Left ventricle myocardium superior (tissue), 1 donor: ENCODE data around the gene PRAMEF11. TPM values are rescaled to one million over a fixed set of nuclear protein-coding genes. Genes with fewer than 3 reads are reported as not detected.
"Not testable (repeated sequence)": the region's sequence is repeated elsewhere in the genome, so short reads cannot be mapped to it uniquely, and the experiment has no call there.

Experiments
- ATAC-seq: fragments of 200-7000 bp; cut with Tn5 transposase; one replicate; pipeline ENCODE4 v1.9.1; 2020; ENCODE audit warnings: mild to moderate bottlenecking, moderate library complexity
- DNase-seq: peaks from one replicate; pipeline ENCODE4 v3.0.0-alpha.2; 2020
- intact Hi-C: fragments of 100-400 bp; cut with micrococcal nuclease; formaldehyde crosslinking; loops from one replicate; pipeline ENCODE4 v1.11.0; 2022
- long read RNA-seq: library from polyadenylated mRNA; unstranded; transcript quantifications from one replicate; pipeline ENCODE4 v2.0.0, GENCODE V29; 2021
- total RNA-seq: library from RNA; stranded (reverse); fragmentation: NEBNext Ultra II Directional; extraction: Animal tissue kit (Norgen Biotek cat#: 25700); gene quantifications from one replicate; pipeline ENCODE4 v1.2.1, GENCODE V29; 2021
- donor health status: DM: no; HTN: yes; CAD: no; lungs with severe emphysema.

Gene PRAMEF11
- total RNA-seq, result not detected
- long read RNA-seq, result 0 reads

- DNase-seq, intact Hi-C loops, ATAC-seq: not testable (repeated sequence)
Measured at GRCh38 chr1:12831310-12831709, at the start of gene PRAMEF11. Gene PRAMEF11, minus strand, starts transcription at chr1:12831410. Its CDS starts 2,621 bp downstream, at chr1:12828789.

- DNase-seq, intact Hi-C loops, ATAC-seq: not testable (repeated sequence)
Measured at GRCh38 chr1:12878453-12878852, 47.2 kb upstream of the PRAMEF11 start.

- DNase-seq, intact Hi-C loops, ATAC-seq: not testable (repeated sequence)
Measured at GRCh38 chr1:12863131-12863880, 32.1 kb upstream of the PRAMEF11 start.

GRCh38 chr1:12856786-12857185 lies 25.6 kb upstream of the PRAMEF11 start, which contains the start of gene PRAMEF2:
Gene PRAMEF2, plus strand, starts transcription at chr1:12857086. Its CDS starts 1,924 bp downstream, at chr1:12859010.
- intact Hi-C loops, DNase-seq, ATAC-seq: not testable (repeated sequence)

GRCh38 chr1:12851779-12852178 lies 20.6 kb upstream of the PRAMEF11 start:
- DNase-seq (no peak), ATAC-seq (no peak)
- intact Hi-C loops, result no loop called here

- ATAC-seq, intact Hi-C loops, DNase-seq: not testable (repeated sequence)
Measured at GRCh38 chr1:12848620-12849019, 17.4 kb upstream of the PRAMEF11 start, which contains the start of gene HNRNPCL1. Gene HNRNPCL1, minus strand, starts transcription at chr1:12848720. Its CDS starts 431 bp downstream, at chr1:12848289.

- ATAC-seq, DNase-seq, intact Hi-C loops: not testable (repeated sequence)
Measured at GRCh38 chr1:12833251-12833650, 2.0 kb upstream of the PRAMEF11 start.

GRCh38 chr1:12819061-12819460 lies 12.1 kb downstream of the PRAMEF11 start:
- intact Hi-C loops, ATAC-seq, DNase-seq: not testable (repeated sequence)

GRCh38 chr1:12811409-12811784 lies 19.8 kb downstream of the PRAMEF11 start:
- no peak for ATAC-seq
- intact Hi-C loops, result no loop called here

GRCh38 chr1:12810691-12811408 lies 20.4 kb downstream of the PRAMEF11 start:
- ATAC-seq, result no peak
- intact Hi-C loops, result no loop called here
- DNase-seq, result no peak

More at GRCh38 chr1:12811409-12811784, 19.8 kb downstream of the PRAMEF11 start:
- DNase-seq, result no peak

- no peak for ATAC-seq
Measured at GRCh38 chr1:12809933-12810332, 21.3 kb downstream of the PRAMEF11 start.

GRCh38 chr1:12799730-12800129 lies 31.5 kb downstream of the PRAMEF11 start:
- DNase-seq (no peak), ATAC-seq (no peak)
- intact Hi-C loops, result no loop called here

More at GRCh38 chr1:12809933-12810332, 21.3 kb downstream of the PRAMEF11 start:
- intact Hi-C loops, result no loop called here
- DNase-seq, result no peak

- intact Hi-C loops, result no loop called here
- DNase-seq (no peak), ATAC-seq (no peak)
Measured at GRCh38 chr1:12798911-12799310, 32.3 kb downstream of the PRAMEF11 start.

GRCh38 chr1:12791097-12791496 lies 40.1 kb downstream of the PRAMEF11 start, which contains the start of gene PRAMEF1:
Gene PRAMEF1, plus strand, starts transcription at chr1:12791397. Its CDS starts 1,831 bp downstream, at chr1:12793228.
- ATAC-seq, DNase-seq, intact Hi-C loops: not testable (repeated sequence)

- intact Hi-C loops, DNase-seq, ATAC-seq: not testable (repeated sequence)
Measured at GRCh38 chr1:12784729-12785128, 46.5 kb downstream of the PRAMEF11 start.

GRCh38 chr1:12783783-12784182 lies 47.4 kb downstream of the PRAMEF11 start:
- intact Hi-C loops, DNase-seq, ATAC-seq: not testable (repeated sequence)

GRCh38 chr1:12781488-12781887 lies 49.7 kb downstream of the PRAMEF11 start:
- intact Hi-C loops, DNase-seq, ATAC-seq: not testable (repeated sequence)

GRCh38 chr1:12778907-12779306 lies 52.3 kb downstream of the PRAMEF11 start:
- intact Hi-C loops, result no loop called here
- ATAC-seq, result no peak

GRCh38 chr1:12778061-12778460 lies 53.1 kb downstream of the PRAMEF11 start:
- intact Hi-C loops, result no loop called here
- DNase-seq (no peak), ATAC-seq (no peak)

More at GRCh38 chr1:12778907-12779306, 52.3 kb downstream of the PRAMEF11 start:
- DNase-seq, result no peak
